NCI-H1092 (cell line): ENCODE measurements around the gene WAPL.
A peak's percentile ranks its signal among the peaks of the same experiment; 100 is the strongest.
"Not testable (repeated sequence)": the region's sequence is repeated elsewhere in the genome, so short reads cannot be mapped to it uniquely, and the experiment has no call there.

Source experiments
- DNase-seq: peaks from one replicate; lab custom pipeline; 2025; lab: John Stamatoyannopoulos, UW

The WAPL gene, protein sequence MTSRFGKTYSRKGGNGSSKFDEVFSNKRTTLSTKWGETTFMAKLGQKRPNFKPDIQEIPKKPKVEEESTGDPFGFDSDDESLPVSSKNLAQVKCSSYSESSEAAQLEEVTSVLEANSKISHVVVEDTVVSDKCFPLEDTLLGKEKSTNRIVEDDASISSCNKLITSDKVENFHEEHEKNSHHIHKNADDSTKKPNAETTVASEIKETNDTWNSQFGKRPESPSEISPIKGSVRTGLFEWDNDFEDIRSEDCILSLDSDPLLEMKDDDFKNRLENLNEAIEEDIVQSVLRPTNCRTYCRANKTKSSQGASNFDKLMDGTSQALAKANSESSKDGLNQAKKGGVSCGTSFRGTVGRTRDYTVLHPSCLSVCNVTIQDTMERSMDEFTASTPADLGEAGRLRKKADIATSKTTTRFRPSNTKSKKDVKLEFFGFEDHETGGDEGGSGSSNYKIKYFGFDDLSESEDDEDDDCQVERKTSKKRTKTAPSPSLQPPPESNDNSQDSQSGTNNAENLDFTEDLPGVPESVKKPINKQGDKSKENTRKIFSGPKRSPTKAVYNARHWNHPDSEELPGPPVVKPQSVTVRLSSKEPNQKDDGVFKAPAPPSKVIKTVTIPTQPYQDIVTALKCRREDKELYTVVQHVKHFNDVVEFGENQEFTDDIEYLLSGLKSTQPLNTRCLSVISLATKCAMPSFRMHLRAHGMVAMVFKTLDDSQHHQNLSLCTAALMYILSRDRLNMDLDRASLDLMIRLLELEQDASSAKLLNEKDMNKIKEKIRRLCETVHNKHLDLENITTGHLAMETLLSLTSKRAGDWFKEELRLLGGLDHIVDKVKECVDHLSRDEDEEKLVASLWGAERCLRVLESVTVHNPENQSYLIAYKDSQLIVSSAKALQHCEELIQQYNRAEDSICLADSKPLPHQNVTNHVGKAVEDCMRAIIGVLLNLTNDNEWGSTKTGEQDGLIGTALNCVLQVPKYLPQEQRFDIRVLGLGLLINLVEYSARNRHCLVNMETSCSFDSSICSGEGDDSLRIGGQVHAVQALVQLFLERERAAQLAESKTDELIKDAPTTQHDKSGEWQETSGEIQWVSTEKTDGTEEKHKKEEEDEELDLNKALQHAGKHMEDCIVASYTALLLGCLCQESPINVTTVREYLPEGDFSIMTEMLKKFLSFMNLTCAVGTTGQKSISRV (N-terminal part only)

DNA sequence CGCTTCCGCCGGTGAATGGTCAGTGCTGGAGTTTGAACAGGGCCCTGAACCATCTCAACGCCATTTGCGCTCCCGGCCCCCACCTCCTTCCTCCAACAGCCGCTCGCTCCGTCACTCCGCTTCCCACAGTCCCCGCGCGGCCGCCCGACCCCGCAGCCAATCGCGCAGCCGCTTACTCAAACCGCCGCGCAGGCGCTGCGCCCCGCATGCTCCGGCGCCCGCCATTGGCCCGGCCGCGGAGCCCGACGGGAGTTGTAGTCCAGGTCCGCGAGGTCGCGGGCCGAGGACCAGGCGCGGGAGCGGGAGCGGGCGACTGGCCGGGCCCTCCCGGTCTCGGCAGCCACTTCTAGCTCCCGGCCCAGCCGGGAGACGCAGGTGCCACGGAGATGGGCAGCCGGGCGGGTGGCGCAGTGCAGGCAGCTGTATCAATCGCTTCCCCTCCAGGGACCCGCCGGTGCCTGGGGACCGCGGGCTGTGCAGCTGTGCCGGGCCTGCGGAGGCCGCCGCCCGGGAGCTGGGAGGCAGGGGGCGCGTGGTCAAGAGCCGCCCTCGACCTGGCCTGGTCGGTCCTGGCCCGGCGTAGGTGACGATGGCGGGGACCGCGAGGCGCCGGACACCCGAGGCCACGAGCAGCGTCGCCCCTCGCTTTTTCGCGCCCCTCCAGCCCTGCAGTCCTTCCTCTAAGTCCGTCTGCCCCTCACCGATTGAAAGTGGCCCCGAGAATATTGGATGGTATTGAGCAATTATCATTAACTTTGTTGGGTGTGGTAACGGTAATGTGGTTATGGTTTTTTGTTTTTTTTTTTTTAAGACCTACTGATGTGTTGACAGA lies at the start of gene WAPL:
TSS of gene WAPL (minus strand) at position 115 of the 832 bp plus-strand sequence. CDS start 3,723 bp downstream, outside the sequence.
- peak; percentile 83 for DNase-seq

- DNase-seq, result no peak
These were observed 47.7 kb upstream of the WAPL start for GRCh38 chr10:86569335-86569734.

DNA sequence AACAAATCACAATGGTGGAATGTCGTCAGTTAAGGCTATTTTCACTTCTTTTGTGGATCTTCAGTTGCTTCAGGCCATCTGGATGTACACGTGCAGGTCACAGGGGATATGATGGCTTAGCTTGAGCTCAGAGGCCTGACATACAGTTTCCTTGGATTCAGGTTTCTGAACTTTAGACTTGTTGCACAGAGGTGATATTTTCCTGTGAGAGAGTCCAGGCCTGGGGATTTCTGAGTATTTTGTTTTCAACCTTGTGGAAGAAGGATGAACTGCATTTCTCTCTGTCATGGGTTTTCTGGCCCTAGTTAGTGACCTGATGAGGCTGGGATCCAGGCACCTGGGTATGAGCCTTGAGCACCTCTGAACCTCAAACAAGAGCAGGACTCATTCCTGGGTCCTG lies 44.9 kb upstream of the WAPL start:
- not testable (repeated sequence) for DNase-seq

DNA sequence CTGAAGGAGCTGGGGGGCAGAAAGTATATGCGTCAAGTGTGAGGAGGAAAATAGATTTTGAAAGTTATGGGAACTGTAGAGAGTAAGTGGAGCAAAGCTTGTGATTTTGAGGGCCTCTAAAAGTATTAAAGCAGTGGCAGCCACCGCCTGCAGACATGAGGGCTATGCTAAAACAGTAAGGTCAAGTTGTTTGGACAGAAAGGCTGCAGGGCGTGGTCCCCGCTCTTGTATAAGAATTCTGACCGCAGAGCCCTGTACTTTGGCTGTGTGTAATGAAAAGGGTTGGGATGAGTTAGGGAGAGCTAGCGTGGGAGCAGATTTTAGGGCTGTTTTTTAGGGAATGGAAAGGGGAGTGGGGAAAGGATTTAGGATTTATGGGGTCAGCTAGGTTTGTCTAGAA lies 41.7 kb upstream of the WAPL start:
- not testable (repeated sequence) for DNase-seq

DNA sequence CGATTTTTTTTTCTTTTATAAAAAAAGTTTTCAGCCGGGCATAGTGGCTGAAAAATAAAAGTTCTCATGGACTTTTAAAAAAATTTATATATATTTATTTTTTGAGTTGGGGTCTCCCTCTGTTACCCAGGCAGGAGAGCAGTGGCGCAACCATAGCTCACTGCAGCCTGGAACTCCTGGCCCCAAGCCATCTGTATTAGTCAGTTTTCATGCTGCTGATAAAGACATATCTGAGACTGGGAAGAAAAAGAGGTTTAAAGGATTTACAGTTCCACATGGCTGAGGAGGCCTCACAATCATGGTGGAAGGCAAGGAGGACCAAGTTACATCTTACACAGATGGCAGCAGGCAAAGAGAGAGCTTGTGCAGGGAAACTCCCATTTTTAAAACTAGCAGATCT lies 37.1 kb upstream of the WAPL start:
- not testable (repeated sequence) for DNase-seq

- peak; percentile 50 for DNase-seq
These were observed 35.5 kb upstream of the WAPL start for GRCh38 chr10:86556933-86557649.

- DNase-seq, result no peak
These were observed 34.9 kb upstream of the WAPL start for GRCh38 chr10:86556532-86556931.

DNA sequence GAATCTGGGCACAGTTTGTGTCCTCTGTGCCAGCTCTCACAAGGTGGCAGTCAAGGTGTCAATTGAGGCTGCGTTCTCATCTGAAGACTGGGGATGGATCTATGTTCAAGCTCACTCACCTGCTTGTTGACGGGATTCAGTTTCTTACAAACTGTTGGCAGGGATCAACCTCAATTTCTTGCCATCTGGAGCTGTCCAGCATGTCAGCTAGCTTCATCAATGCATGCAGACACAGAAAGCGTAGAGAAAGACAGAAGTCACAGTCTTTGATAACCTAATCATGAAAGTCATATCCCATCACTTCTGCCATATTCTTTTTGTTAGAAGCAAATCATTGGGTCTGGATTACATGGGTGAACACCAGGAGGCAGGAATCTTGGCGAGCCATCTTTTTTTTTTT lies 32.0 kb upstream of the WAPL start:
- DNase-seq, result no peak

DNA sequence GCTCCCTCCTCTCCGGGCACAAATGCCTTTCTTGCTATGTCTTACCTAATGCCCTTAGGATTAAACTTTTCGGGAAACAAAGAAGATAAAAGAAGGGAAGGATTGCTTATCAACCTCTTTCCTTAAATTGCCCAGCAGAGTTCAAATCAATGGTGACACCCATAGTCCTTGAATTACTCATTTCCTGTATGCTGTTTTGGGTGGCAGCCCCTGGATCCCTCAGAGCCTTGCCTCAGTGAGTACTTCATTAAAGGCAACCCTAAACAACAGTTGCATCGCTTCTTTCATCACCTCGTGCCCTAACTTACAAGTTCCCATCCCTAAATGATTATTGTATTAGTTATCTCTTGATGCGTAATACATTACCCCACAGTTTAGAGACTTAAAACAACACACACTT lies 31.6 kb upstream of the WAPL start:
- no peak for DNase-seq

DNA sequence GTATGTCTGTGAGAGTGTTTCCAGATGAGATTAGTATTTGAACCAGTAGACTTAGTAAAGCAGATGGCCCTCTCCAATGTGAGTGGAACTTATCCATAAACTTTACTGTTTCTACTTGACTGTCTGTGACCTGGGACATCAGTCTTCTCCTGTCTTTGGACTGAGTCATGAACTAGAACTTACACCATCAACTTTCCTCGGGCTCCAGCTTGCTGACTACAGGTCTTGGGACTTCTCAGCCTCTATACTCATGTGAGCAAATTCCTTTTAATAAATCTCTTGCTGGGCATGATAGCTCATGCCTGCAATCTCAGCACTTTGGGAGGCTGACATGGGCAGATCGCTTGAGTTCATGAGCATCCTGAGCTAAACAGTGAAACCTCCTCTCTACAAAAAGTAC lies 25.7 kb upstream of the WAPL start:
- DNase-seq, result no peak

- peak; percentile 65 for DNase-seq
These were observed 23.5 kb upstream of the WAPL start for GRCh38 chr10:86545101-86545500.

DNA sequence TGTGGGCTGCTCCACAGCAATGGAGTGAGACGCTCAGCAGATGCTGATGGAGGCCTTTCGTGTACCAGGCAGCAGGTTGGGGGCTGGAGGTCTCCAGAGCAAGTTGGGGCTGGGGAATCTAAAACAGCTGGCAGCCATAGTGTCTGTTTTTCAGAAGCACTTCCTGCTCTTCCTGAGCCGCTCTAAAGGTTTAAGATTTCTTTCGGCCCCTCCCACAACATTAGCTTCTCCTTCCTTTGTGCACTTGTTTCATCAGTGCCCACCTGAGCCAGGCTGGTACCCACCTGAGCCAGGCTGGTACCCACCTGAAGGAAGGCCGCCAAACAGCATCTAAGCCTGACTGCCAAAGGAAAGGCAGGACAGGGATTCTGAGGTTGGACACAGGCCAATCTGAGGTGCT lies 18.4 kb upstream of the WAPL start:
- DNase-seq, result no peak

GRCh38 chr10:86538547-86538946 lies 17.0 kb upstream of the WAPL start:
- DNase-seq, result no peak

- DNase-seq, result not testable (repeated sequence)
These were observed 16.4 kb upstream of the WAPL start for GRCh38 chr10:86538040-86538439.

DNA sequence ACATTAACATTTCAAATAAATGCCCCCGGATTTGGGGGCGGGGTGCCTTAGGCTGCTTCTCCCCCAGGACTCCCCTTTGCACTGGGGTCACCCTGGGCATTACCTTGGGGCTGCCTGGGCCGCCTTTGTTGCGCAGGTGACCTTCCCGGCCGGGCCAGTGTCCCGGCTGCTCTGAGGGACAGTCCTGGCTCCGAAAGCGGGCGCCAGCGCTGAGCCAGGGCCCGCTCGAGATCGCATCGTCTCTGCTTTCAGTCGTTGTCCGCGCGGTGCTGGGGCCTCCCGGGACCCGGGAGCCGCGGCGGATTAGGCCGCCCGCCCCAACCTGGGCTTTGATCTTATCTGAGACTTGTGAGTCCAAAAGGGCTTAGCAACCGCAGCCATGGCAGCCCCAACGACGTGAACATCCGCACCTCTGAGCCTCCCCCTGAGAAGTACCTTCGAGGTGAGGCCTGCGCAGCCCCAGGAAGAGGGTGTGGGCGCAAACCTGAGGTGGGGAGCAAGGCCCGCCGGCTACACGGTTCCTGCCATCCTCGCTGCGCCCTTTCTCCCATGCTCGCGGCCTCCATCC lies 14.8 kb upstream of the WAPL start:
- DNase-seq, result no peak

- no peak for DNase-seq
These were observed 13.7 kb upstream of the WAPL start for GRCh38 chr10:86535132-86535882.

- DNase-seq, result no peak
These were observed 11.7 kb upstream of the WAPL start for GRCh38 chr10:86533328-86533727.

DNA sequence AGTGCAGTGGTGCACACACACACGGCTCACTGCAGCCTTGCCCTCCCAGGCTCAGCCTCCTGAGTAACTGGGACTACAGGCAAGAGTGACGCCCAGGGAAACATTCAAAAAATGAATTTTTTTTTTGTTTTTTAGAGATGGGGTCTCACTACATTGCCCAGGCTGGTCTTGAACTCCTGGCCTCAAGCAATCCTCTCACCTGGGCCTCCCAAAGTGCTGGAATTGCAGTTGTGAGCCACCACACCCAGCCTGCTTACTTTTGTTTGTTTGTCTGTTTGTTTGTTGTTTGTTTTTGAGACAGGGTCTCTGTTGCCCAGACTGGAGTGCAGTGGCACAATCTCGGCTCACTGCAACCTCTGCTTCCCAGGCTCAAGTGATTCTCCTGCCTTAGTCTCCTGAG lies 7.1 kb upstream of the WAPL start:
- DNase-seq, result not testable (repeated sequence)

DNA sequence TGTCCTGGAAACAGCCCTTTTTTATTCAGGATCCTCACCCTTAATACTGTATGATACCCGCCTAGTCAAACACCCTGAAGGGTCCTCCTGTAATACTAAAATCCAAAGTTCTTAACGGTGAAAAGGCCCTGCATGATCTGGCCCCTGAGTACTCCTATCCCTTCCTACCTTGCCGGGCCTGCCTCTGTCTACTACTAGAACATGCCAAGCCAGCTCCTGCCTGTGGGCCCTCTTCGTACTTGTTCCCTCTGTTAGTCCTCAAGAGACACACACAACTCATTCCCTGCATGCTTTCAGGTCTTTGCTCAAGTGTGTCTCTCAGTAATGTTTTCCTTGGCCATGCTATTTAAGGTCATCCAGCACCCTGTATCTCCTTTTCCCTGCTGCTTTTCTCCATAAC lies 5.0 kb upstream of the WAPL start:
- DNase-seq, result no peak

DNA sequence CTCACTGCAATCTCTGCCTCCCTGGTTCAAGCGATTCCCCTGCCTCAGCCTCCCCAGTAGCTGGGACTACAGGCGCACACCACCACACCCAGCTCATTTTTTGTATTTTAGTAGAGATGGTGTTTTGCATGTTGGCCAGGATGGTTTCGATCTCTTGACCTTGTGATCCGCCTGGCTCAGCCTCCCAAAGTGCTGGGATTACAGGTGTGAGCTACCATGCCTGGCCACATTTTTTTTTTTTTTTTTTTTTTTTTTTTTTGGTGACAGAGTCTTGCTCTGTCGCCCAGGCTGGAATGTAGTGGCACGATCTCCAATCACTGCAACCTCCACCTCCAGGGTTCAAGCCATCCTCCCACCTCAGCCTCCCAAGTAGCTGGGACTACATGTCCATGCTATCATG lies 4.1 kb upstream of the WAPL start:
- not testable (repeated sequence) for DNase-seq
